GM10248 (cell line): ENCODE data around the gene NCOR2.

Source experiments
- CTCF ChIA-PET: fragments of 300-600 bp; sonication (Branson Sonifier 250); formaldehyde crosslinking; extraction: SDS; loops from one replicate; lab custom pipeline; 2021; ENCODE audit warnings: antibody characterized with exemption; lab: Yijun Ruan, JAX
- POLR2A ChIA-PET: fragments of 350-650 bp; sonication (Branson Sonifier 250); formaldehyde crosslinking; extraction: SDS; loops from one replicate; lab custom pipeline; 2020; ENCODE audit warnings: antibody characterized with exemption; lab: Yijun Ruan, JAX
- DNase-seq: peaks from one replicate; pipeline ENCODE4 v3.0.0; 2012; ENCODE audit errors: extremely low spot score
- TF ChIP-seq, protein P1 (sequence below): IDR thresholded peaks from 2 replicates; pipeline ENCODE4 v1.5.1; 2012; ENCODE audit warnings: mild to moderate bottlenecking, low read depth; ENCODE audit errors: extremely low read depth, missing control alignments, control extremely low read depth

NCOR2 gene

DNA sequence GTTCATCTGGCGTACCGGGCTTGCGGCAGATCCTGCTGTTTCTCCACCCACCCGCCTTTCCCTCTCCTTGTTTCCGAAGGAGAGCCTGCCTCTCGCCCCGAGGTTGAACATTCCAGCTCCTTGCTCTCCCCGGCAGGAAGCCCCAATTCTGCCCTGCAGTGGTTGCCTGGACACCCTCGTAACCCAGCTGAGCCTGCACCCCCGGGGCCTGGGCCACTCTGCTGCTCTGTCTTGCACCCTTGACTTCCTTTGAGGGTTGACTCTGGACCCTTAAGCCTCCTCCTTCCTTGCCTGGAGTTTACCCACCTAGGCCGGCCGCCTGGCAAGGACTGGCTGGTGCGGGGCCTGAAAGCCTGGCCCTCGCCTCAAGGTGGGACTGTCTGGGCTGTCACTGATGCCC is 25.8 kb upstream of the NCOR2 start:
- DNase-seq: no peak
- TF ChIP-seq, protein P1, sequence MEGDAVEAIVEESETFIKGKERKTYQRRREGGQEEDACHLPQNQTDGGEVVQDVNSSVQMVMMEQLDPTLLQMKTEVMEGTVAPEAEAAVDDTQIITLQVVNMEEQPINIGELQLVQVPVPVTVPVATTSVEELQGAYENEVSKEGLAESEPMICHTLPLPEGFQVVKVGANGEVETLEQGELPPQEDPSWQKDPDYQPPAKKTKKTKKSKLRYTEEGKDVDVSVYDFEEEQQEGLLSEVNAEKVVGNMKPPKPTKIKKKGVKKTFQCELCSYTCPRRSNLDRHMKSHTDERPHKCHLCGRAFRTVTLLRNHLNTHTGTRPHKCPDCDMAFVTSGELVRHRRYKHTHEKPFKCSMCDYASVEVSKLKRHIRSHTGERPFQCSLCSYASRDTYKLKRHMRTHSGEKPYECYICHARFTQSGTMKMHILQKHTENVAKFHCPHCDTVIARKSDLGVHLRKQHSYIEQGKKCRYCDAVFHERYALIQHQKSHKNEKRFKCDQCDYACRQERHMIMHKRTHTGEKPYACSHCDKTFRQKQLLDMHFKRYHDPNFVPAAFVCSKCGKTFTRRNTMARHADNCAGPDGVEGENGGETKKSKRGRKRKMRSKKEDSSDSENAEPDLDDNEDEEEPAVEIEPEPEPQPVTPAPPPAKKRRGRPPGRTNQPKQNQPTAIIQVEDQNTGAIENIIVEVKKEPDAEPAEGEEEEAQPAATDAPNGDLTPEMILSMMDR: no peak
- CTCF ChIA-PET: interaction anchor here (2.9 kb wide), 1 partner anchor 14 kb away, joined by 8 read pairs; no protein-coding TSS in a partner anchor
- POLR2A ChIA-PET: no interaction called here

DNA sequence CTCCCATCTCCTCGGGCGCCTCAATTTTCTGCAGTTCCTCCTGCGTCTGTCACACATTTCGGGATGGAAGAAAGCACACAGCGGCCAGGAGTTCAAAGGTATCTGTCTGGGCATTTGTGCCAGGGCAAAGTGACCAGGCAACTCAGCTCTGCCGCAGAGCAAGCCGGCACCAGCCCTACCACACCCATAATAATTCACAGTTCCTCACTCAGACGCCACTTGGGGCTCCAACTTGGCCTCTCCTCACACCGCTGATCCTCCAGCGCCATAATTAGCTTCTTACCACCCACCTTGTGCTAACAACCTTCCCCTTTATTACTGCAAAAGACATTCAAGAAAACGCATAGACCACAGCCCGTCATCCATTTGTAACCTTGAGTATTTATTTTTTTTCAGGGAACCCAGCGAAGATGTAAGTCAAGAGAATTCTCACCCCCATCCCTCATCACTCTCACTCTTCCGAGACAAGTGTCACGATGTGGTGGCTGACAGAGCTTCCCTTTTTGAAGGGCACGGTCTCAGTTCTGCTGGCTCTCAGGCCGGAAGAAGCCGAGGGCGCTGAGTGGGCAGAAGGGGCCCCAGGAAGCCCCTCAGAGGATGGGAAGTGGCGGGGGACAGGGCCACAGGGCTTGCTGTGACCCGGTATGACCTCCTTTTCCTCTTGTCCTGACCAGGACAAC is 25.2 kb upstream of the NCOR2 start:
- TF ChIP-seq, protein P1: no peak
- peak; percentile 58 for DNase-seq
- ChIA-PET CTCF (interaction anchor here (2.9 kb wide), 1 partner anchor 13 kb away, joined by 8 read pairs; no protein-coding TSS in a partner anchor), POLR2A (no interaction called here)

DNA sequence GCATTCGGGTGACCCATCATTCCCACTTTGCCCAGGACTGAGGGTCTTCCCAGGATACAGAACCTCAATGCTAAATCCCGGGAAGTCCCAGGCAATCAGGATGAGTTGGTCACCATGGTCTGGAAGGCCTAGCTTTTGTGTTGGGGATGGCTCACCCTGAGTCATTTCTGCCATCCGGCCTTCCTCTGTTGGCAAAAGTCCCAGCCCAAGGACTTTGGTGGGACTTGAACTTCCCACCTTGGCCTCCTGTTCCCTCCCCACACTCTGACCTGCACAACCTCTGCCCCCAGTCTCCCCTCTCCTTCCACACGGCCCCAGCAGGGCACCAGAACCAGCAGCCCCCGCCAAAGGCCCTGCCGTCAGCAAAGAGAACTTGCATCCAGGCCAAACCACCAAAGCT is 24.6 kb upstream of the NCOR2 start:
- no peak for DNase-seq
- CTCF ChIA-PET: interaction anchor here (2.9 kb wide), 1 partner anchor 12 kb away, joined by 8 read pairs; no protein-coding TSS in a partner anchor
- TF ChIP-seq, protein P1: no peak
- POLR2A ChIA-PET: no interaction called here

DNA sequence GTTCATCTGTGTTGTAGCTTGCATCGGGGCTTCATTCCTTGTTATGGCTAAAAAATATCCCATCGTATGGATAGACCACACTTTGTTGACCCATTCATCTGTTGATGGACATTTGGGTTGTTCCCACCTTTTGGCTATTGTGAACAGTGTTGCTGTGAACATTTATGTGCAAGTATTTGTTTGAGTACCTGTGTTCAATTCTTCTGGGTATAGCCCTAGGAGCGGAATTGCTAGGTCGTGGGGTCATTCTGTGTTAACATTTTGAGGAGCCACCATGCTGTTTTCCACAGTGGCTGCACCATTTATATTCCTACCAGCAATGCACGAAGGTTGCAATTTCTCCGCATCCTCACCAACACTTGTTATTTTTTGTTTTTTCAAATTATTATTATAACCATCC is 23.0 kb upstream of the NCOR2 start:
- ChIA-PET CTCF (no interaction called here), POLR2A (no interaction called here)
- TF ChIP-seq, protein P1: no peak
- DNase-seq: no peak

DNA sequence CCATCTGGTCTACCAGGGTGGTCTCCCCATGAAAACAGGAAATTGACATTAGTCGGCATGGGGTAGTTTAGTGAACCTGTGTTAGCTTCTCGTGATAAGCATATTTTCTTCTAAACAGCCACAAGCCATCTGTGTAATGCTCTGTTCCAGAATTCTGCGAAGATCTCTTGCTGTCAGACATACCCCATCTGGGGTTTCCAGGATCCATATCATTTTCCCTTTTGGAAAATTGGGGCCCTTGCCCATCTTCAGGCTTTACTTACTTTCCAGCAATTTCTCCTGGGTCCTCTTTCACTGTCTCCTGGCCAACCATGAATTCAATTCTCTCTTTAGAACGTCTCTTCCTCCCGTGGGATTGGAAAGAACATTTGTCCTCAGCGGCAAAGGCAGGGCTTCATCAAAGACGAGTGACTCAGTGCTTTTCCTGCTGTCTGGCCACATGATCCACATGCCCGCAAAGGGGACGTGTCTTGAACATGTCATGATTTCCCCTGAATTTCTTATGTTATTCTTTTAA is 21.4 kb upstream of the NCOR2 start:
- POLR2A ChIA-PET: no interaction called here
- no peak for DNase-seq
- CTCF ChIA-PET: interaction anchor here (1.0 to 1.2 kb wide), 2 partner anchors 9 to 318 kb away, joined by 3 read pairs; no protein-coding TSS in a partner anchor
- TF ChIP-seq, protein P1: no peak

DNA sequence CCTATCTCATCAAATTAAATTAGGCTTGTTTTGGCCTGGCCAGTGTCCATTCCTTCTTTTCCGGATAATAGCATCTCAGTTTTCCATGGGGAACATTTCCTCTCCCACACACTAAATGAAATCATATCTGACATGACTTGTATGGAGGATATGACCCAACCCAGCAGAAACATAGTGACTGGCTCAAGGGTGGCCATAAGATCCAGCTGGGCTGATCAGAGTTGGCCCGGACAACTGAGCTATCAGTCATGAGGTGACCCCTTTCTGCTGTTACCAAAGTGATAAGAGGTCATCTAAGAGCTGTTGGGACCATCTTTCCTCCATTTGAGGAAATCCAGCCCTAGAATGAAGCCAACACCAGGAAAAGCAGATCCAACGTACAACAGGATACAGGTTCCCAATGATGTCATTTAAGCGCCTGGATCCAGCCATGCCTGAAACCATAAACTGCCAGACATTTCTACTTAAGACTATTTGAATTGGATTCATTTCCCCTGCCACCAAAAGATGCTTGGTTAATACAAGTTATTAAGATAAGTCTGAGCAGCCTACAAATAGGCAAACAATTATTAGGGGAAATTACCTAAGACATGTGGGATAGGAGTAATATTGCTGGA is 20.7 kb upstream of the NCOR2 start:
- POLR2A ChIA-PET: no interaction called here
- TF ChIP-seq, protein P1: no peak
- CTCF ChIA-PET: interaction anchor here (1.2 kb wide), 1 partner anchor 319 kb away, joined by 3 read pairs; no protein-coding TSS in a partner anchor
- no peak for DNase-seq
